T47D (cell line): ENCODE data around the gene AMT.
A peak's percentile ranks its signal among the peaks of the same experiment; 100 is the strongest.
"Not testable (repeated sequence)": the region's sequence is repeated elsewhere in the genome, so short reads cannot be mapped to it uniquely, and the experiment has no call there.

Source experiments
- DNase-seq, 2 experiments: peaks; one replicate each; pipeline versions ENCODE4 v3.0.0 to v3.0.0-alpha.2; 2011 to 2012; ENCODE audit warnings: low read depth in 1 of 2, low spot score in 1 of 2
- JUND ChIP-seq: IDR thresholded peaks from 2 replicates; pipeline ENCODE4 v1.6.1; 2012; ENCODE audit warnings: low read depth
- in situ Hi-C: cut with HindIII; loops from 2 replicates; pipeline ENCODE4 v1.10.0; 2016; ENCODE audit warnings: low sequenced_read_pairs, low pct_unique_long_range_greater_than_20kb

AMT gene

GRCh38 chr3:49401766-49402165 lies 20.5 kb downstream of the AMT start:
- in situ Hi-C loops: no loop called here
- TF ChIP-seq JUND: no peak
- no peak for DNase-seq

DNA sequence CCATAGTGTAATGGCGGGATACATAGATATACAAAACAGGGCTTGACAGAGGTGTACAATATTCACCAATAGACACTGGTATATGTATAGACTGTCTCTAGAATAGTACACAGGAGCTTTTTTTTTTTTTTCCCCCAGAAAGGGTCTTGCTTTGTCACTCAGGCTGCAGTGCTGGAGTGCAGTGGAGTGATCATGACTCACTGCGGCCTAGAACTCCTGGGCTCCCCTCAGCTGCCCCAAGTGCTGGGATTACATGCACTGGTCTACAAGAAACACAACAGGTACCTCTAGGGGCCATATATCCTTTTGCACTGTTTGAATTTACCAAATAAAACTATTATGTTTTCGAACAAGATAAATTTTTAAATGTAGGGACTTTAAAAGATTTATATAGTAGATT lies 22.8 kb downstream of the AMT start:
- TF ChIP-seq JUND: no peak
- no peak for DNase-seq
- in situ Hi-C loops: no loop called here

- in situ Hi-C loops: no loop called here
- TF ChIP-seq JUND: no peak
- peak in 1 of 2 experiments; percentile 11 for DNase-seq
These were observed 24.8 kb downstream of the AMT start for GRCh38 chr3:49397470-49397869.

DNA sequence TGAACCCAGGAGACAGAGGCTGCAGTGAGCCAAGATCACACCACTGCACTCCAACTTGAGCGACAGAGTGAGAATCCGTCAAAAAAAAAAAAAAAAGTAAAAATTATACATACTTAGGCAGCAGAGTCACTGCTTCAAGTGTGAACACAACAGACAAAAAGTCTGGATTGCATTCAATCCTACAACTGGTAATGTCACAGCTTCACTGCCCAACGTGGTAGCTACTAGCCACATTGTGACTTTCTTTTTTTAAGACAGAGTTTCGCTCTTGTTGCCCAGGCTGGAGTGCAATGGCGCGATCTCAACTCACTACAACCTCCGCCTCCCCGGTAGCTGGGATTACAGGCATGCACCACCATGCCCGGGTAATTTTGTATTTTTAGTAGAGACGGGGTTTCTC lies 31.0 kb downstream of the AMT start:
- DNase-seq, in situ Hi-C loops: not testable (repeated sequence)

GRCh38 chr3:49389297-49389696 lies 33.0 kb downstream of the AMT start:
- TF ChIP-seq JUND: no peak
- in situ Hi-C loops: no loop called here
- DNase-seq: no peak

DNA sequence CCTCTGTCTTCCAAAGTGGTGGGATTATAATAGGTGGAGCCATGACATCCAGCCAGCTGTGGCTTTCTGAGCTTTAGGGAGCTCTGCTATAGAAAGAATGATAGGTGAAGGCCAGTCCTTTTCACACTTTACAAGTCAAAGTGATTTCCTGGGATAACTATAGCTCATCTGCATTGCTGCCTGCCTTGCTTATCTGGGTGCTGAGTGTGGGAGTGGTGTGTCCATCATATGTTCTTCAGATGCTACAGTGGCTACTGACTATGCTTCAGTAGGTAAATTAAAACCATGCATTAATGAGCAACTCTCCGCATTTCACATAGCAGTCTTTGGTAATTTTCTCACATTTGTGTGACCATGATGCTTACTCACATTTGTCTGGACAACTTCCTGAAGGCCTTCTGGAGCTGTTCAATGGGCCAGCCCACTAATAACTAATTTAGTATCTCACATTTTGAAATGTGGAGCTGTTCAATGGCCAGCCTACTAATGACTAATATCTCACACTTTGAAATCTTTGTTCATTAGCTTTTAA lies 33.9 kb downstream of the AMT start:
- in situ Hi-C loops: no loop called here
- DNase-seq: no peak
- no peak for TF ChIP-seq JUND

DNA sequence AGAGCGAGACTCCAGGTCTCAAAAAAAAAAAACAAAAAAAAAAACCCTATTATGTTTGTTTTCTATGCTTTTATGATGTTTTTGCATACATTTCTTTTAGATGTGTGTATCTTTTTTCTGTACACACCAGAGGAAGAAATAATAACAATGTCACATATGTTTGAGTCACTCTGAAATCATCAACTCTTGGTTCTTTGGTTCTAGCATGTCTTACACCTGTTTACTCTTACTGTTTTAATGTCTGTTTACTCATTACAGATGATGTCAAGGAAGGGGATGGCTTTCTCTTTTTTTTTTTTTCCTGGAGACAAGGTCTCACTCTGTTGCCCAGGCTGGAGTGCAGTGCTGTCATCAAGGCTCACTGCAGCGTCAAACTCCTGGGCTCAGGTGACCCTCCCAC lies 34.6 kb downstream of the AMT start:
- in situ Hi-C loops: no loop called here
- no peak for DNase-seq
- no peak for TF ChIP-seq JUND

- in situ Hi-C loops: no loop called here
- no peak for DNase-seq
- no peak for TF ChIP-seq JUND
These were observed 36.1 kb downstream of the AMT start for GRCh38 chr3:49386056-49386756.

DNA sequence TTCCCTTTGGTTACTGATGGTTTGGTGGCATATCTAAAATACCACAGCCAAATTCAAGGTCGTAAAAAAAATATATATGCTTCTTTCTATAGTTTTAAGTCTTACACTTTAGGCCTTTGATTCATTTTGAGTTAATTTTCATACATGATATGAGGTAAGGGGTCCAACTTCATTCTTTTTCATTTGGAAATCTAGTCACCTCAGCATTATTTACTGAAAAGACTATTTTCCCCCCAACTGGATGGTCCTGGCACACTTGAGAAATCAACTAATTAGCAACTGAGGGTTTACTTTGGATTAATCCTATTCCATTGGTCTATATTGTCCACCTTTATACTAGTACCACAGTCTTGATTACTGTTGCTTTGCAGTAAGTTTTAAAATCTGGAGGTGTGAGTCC lies 36.7 kb downstream of the AMT start:
- no peak for DNase-seq
- TF ChIP-seq JUND: no peak
- in situ Hi-C loops: no loop called here

GRCh38 chr3:49383387-49383786 lies 38.9 kb downstream of the AMT start:
- no peak for DNase-seq
- TF ChIP-seq JUND: no peak
- in situ Hi-C loops: no loop called here

DNA sequence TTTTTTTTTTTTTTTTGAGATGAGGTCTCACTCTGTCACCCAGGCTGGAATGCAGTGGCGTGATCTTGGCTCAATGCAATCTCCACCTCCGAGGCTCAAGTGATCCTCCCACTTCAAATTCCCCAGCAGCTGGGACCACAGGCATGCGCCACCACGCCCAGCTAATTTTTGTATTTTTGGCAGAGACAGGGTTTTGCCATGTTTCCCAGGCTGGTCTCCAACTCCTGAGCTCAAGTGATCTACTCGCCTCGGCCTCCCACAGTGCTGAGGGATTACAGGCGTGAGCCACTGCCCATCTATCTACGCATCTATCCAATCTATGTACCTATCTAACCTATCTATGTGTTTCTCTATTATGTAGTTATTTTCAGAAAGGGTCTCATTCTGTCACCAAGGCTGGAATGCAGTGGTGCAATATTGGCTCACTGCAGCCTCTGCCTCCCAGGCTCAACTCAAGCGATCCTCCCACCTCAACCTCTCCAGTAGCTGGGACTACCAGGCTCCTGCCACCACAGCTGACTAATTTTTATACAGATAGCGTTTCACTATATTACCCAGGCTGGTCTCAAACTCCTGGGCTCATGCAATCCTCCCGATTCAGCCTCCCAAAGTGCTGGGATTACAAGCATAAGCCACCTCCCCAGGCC lies 43.9 kb downstream of the AMT start:
- no peak for TF ChIP-seq JUND
- no peak for DNase-seq
- in situ Hi-C loops: no loop called here

DNA sequence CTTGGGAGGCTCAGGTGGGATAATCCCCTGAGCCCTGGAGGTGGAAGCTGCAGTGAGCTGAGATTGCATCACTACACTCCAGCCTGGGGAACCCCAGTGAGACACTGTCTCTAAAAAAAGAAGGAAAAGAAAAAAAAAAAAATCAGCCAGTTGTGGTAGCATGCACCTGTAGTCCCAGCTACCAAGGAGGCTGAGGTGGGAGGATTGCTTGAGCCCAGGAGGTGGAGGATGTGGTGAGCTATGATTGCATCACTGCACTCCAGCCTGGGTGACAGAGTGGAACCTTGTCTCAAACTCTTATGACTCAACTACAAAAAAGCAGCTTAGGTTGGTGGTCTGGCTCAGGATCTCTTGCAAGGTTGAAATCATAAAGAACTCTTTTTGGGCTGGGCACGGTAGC lies 44.8 kb downstream of the AMT start:
- TF ChIP-seq JUND: no peak
- in situ Hi-C loops: no loop called here
- no peak for DNase-seq

DNA sequence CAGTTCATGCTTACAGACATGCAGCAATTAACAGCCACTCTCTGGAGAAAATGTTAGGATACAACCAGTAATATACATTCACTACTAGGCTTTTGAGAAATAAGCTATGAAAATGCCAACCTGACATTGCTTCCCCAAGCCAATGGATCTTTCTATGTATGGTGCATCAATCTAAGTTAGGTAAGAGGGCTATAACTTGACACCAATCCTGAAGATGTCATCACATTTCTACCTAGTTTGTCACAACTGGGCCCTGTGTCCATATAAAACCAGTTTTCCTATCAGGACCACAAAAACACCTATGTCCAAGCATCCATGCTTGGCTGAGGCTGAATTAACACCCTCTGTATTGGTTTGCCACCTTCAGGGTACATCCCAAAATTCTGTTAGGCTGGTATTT lies 50.3 kb downstream of the AMT start:
- in situ Hi-C loops: no loop called here
- no peak for TF ChIP-seq JUND
- DNase-seq: no peak
